ENCODE measurements around the gene PNN. TPM values are rescaled to one million over a fixed set of nuclear protein-coding genes. Genes with fewer than 3 reads are reported as not detected.

PNN gene
- total and polyA plus RNA-seq, 2 of the 8 experiments (the other 6 are each of a cell fraction or from before 2014, with no cell fraction given), result 27.5 to 121 TPM

GRCh38 chr14:39218171-39218769, 43.2 kb downstream of the PNN start (continued):
- TF ChIP-seq BACH1 (IDR thresholded peaks at IDR 0.05; ENCODE audit: low read length), result no peak
